AG10803 (cell line): ENCODE measurements around the gene ABCA4.

ENCODE experiments used
- DNase-seq: peaks from one replicate; pipeline ENCODE4 v3.0.0; 2010; ENCODE audit warnings: low read depth
- H3K4me3 ChIP-seq: 2 replicates; pipeline ENCODE4 v1.5.1; 2011; ENCODE audit warnings: mild to moderate bottlenecking, low read length, control low read depth
- TF ChIP-seq, protein P1 (sequence below): conservative IDR thresholded peaks from 2 replicates; pipeline ENCODE4 v1.5.1; 2011; ENCODE audit warnings: mild to moderate bottlenecking, low read length, control low read depth, inconsistent platforms

ABCA4 gene

DNA sequence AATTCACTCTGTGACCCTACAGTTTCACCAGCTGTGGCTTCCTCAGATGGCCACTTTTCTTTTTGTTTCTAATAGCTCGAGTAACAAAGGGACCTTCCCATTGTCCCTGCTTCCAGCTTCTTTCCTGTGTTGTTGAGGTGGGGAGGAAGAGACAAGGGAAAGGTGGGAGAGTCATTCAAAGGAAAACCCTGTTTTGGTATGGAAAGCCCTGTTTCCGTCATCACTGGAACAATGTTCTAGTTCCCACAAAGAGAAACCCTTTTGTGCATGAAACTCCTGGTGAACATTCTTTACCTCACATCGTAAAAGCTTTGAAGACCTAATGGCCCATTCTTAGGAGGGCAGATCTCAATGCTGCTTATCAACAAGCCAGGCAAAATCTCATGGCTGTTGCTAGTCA is 62.2 kb downstream of the ABCA4 start:
- DNase-seq: no peak
- TF ChIP-seq, protein P1, sequence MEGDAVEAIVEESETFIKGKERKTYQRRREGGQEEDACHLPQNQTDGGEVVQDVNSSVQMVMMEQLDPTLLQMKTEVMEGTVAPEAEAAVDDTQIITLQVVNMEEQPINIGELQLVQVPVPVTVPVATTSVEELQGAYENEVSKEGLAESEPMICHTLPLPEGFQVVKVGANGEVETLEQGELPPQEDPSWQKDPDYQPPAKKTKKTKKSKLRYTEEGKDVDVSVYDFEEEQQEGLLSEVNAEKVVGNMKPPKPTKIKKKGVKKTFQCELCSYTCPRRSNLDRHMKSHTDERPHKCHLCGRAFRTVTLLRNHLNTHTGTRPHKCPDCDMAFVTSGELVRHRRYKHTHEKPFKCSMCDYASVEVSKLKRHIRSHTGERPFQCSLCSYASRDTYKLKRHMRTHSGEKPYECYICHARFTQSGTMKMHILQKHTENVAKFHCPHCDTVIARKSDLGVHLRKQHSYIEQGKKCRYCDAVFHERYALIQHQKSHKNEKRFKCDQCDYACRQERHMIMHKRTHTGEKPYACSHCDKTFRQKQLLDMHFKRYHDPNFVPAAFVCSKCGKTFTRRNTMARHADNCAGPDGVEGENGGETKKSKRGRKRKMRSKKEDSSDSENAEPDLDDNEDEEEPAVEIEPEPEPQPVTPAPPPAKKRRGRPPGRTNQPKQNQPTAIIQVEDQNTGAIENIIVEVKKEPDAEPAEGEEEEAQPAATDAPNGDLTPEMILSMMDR: no peak
- H3K4me3 ChIP-seq: no peak overlapping the region

DNA sequence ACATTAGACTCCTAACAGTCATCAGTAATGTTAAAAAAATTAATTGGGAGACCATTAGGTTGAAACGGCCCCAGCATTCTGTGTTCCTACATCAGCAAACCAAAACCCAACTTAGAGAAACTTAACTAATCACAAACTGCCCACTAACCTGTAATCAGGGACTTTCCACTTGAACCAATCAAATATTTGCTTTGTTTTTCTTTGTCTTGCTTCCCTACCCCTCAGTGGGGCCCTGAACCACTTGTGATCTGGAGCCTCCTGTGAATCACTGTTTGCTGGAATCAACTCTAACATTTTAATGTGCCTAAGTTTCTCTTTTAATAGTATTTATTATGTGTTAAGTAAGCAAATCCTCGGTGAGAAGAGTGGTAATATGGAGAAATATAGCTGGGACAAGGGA is 64.0 kb downstream of the ABCA4 start:
- H3K4me3 ChIP-seq: no peak overlapping the region
- TF ChIP-seq, protein P1: no peak
- no peak for DNase-seq

DNA sequence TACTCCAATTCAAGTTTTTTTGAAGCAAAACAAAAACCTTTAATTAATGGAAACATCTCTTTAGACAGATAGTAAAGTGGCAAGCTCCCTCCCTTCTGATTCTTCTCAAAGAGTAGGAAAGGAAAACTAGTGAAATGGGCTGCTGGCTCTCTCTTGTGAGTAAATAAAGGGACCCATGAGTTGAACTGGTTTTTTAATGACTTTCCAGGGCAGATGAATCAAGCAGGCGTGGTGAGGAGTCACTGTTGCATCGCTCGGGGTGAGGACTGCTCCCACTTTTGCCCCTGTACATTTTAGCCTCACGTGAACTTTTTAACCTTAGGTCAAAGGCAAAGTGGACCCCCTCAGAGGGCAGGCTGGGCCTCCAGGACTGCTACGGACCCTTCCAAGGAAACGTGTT is 64.8 kb downstream of the ABCA4 start:
- H3K4me3 ChIP-seq: no peak overlapping the region
- no peak for DNase-seq
- TF ChIP-seq, protein P1: no peak

DNA sequence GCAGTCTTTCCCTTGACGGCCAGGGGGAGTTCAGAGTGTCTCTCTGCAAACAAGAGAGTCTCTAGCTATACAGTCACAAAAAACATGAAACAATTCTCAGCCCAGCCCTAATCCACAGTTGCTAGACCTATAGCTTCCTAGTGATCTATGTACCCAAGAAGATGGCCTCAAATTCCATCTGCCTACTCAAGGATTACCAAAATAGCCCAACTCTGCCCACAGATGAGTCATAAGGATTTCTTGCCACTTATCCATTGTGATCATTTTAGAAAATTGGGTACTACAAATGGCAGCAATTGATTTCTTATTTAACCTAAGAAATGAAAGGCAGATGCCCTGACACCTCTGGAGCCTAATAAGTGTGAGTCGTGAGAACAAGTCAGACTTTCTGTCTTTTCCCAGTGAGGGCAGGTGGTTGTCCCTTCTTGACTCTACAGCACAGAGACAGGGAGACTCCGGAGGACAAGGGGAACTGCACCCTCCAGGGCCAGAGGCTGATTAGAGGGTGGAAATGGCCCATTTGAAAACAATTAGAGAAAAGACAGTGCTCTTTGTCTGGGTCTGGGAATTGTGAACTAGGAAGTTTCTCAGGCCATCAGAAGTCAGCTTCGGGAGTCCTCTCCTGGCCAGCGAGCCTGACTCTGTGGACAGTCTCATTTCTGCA is 65.4 kb downstream of the ABCA4 start:
- H3K4me3 ChIP-seq: no peak overlapping the region
- peak; percentile 48 for DNase-seq

DNA sequence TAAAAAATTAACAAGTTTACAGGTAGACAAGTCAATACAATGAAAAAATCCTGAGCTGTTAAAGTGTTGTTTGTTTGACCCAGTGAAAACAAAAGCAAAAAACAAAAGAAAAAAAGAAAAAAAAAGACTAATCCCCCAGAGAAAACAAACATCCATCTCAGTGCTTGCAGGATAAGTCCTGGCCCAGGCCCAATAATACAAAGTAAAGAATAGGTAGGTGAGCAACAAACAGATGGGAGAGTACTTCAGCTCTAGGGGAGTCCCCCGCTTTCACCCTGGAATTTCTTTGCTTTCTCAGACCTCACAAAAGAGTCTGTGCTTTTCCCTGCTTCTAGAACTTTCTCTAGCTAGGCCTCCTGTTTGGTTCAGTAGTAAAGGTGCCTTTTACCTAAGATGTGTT is 70.3 kb downstream of the ABCA4 start:
- DNase-seq: no peak
- TF ChIP-seq, protein P1: no peak
- H3K4me3 ChIP-seq: no peak overlapping the region

More for the DNA sequence above, 65.4 kb downstream of the ABCA4 start:
- TF ChIP-seq, protein P1: no peak

DNA sequence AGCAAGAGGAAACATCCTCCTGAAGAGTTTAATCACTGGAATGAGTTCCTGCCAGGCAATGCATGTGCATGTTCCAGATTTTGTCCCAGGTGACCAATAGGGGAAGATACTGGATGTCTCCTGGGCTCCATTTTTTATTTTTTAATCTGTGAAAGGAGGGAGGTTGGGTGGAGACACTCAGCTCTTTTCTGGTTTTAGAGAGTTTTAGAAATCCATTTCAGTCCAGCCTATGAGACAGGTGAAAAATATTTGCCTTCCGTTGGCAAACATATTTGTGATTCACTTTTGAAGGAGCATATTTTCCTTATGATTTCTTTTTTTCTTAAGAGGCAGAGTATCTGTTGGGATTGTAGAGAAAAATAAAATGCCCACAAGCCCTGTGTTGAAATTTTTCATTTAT is 70.7 kb downstream of the ABCA4 start:
- H3K4me3 ChIP-seq: no peak overlapping the region
- TF ChIP-seq, protein P1: no peak
- DNase-seq: peak; percentile 62

DNA sequence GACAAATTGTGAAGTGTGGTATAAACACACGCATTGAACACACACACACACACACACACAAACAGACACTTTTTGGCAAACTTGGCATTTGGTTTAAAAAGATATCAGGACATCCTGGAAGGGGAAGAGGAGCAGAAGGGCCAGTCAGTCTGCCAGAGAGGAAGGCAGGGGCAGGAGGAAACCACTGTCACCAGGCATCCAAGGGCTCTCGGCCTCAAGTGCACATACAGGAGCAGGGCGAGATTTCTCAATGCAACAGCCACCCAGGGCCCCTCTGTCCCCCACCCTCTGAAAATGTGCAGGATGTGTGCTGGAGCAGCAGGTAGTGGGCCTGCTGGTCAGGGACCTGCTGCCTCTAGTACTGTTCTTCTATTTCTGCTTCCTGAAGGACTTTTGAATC is 71.2 kb downstream of the ABCA4 start:
- TF ChIP-seq, protein P1: no peak
- no peak overlapping the region for H3K4me3 ChIP-seq
- DNase-seq: no peak
